MCF 10A (cell line): Measurements from ENCODE around the gene SLF1. TPM values are rescaled to one million over a fixed set of nuclear protein-coding genes. Genes with fewer than 3 reads are reported as not detected.

ENCODE experiments used
- BruUV-seq: library from RNA; stranded (reverse); fragments of 400-500 nt; replicated peaks from 2 replicates; lab custom pipeline; 2021; lab: Mats Ljungman, UMichigan
- CTCF ChIA-PET: fragments of 300-600 bp; sonication (Branson Sonifier 250); formaldehyde crosslinking; extraction: SDS; loops from one replicate; lab custom pipeline; 2021; ENCODE audit warnings: antibody characterized with exemption, inconsistent platforms; lab: Yijun Ruan, JAX
- POLR2A ChIA-PET: fragments of 300-600, 350-650 bp; sonication (Branson Sonifier 250); formaldehyde crosslinking; extraction: SDS; loops from one replicate; lab custom pipeline; 2020; ENCODE audit warnings: antibody characterized with exemption, inconsistent platforms; lab: Yijun Ruan, JAX
- DNase-seq: peaks from one replicate; pipeline ENCODE4 v3.0.0-alpha.2; 2018; ENCODE audit not compliant: unreplicated experiment
- H3K27ac Mint-ChIP-seq: one replicate; pipeline ENCODE4 v1.8.0; 2022; ENCODE audit warnings: mild to moderate bottlenecking, low read depth, mixed read lengths; ENCODE audit not compliant: unreplicated experiment
- H3K27me3 Mint-ChIP-seq: one replicate; pipeline ENCODE4 v1.8.0; 2022; ENCODE audit warnings: mixed read lengths; ENCODE audit not compliant: insufficient read depth, unreplicated experiment
- H3K36me3 Mint-ChIP-seq: one replicate; pipeline ENCODE4 v1.8.0; 2022; ENCODE audit warnings: mild to moderate bottlenecking, moderate library complexity, mixed read lengths; ENCODE audit not compliant: insufficient read depth, unreplicated experiment
- H3K4me1 Mint-ChIP-seq: one replicate; pipeline ENCODE4 v1.8.0; 2022; ENCODE audit warnings: mixed read lengths; ENCODE audit not compliant: insufficient read depth, unreplicated experiment
- H3K4me3 Mint-ChIP-seq: one replicate; pipeline ENCODE4 v1.8.0; 2022; ENCODE audit warnings: mild to moderate bottlenecking, moderate library complexity, mixed read lengths; ENCODE audit not compliant: unreplicated experiment
- H3K9me3 Mint-ChIP-seq: one replicate; pipeline ENCODE4 v1.8.0; 2022; ENCODE audit warnings: mixed read lengths; ENCODE audit not compliant: unreplicated experiment
- intact Hi-C: fragments of 100-400 bp; cut with micrococcal nuclease; formaldehyde crosslinking; loops from 2 replicates; pipeline ENCODE4 v1.14.1; 2022
- total RNA-seq: library from RNA; stranded (reverse); gene quantifications from 2 replicates; pipeline ENCODE4 v1.2.3, GENCODE V29; 2022
- TF ChIP-seq, protein P1 (sequence below): fragments of 200-600 bp; IDR thresholded peaks from one replicate; pipeline ENCODE4 v1.8.0; 2022; ENCODE audit warnings: antibody characterized with exemption, mild to moderate bottlenecking; ENCODE audit not compliant: unreplicated experiment

The SLF1 gene
- total RNA-seq, 1 experiment from 2014 or later, result 6.0 TPM

DNA sequence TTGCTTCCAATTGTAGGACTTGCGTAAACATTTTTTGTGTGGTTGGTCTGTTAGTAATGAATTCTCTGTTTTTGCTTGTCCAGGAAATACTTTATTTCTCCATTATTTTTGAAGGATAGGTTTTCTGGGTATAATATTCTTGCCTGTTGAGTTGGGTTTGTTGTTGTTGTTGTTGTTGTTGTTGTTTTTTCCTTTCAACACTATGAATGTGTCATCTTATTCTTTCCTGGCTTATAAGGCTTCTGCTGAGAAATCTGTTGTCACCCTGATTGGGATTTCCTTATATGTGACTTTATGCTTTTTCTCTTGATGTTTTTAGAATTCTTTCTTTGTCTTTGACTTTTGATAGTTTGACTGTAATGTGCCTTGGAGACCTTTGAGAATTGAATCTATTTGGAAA lies 39.8 kb downstream of the SLF1 start:
- DNase-seq, result no peak
- TF ChIP-seq, protein P1, sequence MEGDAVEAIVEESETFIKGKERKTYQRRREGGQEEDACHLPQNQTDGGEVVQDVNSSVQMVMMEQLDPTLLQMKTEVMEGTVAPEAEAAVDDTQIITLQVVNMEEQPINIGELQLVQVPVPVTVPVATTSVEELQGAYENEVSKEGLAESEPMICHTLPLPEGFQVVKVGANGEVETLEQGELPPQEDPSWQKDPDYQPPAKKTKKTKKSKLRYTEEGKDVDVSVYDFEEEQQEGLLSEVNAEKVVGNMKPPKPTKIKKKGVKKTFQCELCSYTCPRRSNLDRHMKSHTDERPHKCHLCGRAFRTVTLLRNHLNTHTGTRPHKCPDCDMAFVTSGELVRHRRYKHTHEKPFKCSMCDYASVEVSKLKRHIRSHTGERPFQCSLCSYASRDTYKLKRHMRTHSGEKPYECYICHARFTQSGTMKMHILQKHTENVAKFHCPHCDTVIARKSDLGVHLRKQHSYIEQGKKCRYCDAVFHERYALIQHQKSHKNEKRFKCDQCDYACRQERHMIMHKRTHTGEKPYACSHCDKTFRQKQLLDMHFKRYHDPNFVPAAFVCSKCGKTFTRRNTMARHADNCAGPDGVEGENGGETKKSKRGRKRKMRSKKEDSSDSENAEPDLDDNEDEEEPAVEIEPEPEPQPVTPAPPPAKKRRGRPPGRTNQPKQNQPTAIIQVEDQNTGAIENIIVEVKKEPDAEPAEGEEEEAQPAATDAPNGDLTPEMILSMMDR, result no peak
- ChIA-PET POLR2A (no interaction called here), CTCF (no interaction called here)
- no peaks in the 10 kb centered on the region for H3K27me3 Mint-ChIP-seq
- peaks cover 32% of the 10 kb centered on the region for H3K9me3 Mint-ChIP-seq
- intact Hi-C loops, result no loop called here
- no peak overlapping the region for H3K27ac Mint-ChIP-seq
- H3K4me1 Mint-ChIP-seq, result no peaks in the 10 kb centered on the region
- no TSS peak for BruUV-seq
- no peak overlapping the region for H3K4me3 Mint-ChIP-seq
- no peaks in the 10 kb centered on the region for H3K36me3 Mint-ChIP-seq

DNA sequence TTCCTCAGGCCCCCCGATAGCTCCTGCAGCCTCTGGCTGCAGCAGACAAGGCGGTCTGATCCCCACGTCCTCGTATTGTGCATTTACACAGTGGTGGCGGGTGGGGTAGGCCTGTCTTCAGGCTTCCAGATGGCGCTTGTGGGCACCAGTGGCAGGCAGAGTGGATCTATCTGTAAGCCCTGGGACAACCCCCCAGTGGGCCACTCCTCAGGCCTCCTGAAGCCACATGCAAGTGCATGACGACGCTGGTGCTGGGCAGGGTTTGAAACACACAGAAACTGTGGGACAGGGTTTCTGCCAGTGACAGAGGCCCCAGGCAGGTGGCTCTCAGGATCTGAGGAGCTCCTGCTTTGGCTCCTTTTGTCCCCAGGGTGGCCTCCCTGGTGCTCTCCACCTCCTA lies 42.0 kb downstream of the SLF1 start:
- H3K36me3 Mint-ChIP-seq, result peaks cover 5% of the 10 kb centered on the region
- DNase-seq, result no peak
- TF ChIP-seq, protein P1, result no peak
- no TSS peak for BruUV-seq
- intact Hi-C loops, result no loop called here
- no peak overlapping the region for H3K4me3 Mint-ChIP-seq
- POLR2A ChIA-PET, result no interaction called here
- CTCF ChIA-PET, result no interaction called here
- H3K27ac Mint-ChIP-seq, result no peak overlapping the region
- no peaks in the 10 kb centered on the region for H3K27me3 Mint-ChIP-seq
- peaks cover 30% of the 10 kb centered on the region for H3K9me3 Mint-ChIP-seq
- no peaks in the 10 kb centered on the region for H3K4me1 Mint-ChIP-seq

DNA sequence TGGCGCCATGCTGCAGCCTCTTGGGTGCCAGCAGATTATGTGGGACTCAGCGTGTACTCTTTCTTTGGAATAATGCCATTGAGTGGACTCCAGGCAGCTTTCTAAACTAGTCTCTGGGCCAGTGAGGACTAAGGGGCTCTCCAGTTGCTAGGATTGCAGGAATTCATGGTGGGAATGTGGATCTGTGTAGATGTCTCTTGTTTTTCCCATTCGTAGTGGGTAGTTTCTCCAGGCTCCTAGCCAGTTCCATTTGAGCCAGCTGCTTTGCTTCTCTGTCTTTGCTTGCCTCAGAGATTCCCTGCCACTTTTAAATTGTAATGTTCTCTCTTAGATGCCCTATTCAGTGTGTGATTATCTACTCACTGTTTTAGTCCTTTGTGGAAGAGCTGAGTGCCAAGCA lies 42.6 kb downstream of the SLF1 start:
- intact Hi-C loops, result no loop called here
- Mint-ChIP-seq H3K9me3 (peaks cover 26% of the 10 kb centered on the region), H3K36me3 (peaks cover 6% of the 10 kb centered on the region), H3K4me1 (no peaks in the 10 kb centered on the region), H3K27me3 (no peaks in the 10 kb centered on the region), H3K4me3 (no peak overlapping the region), H3K27ac (no peak overlapping the region)
- BruUV-seq, result no TSS peak
- POLR2A ChIA-PET, result no interaction called here
- TF ChIP-seq, protein P1, result no peak
- DNase-seq, result no peak
- CTCF ChIA-PET, result no interaction called here

DNA sequence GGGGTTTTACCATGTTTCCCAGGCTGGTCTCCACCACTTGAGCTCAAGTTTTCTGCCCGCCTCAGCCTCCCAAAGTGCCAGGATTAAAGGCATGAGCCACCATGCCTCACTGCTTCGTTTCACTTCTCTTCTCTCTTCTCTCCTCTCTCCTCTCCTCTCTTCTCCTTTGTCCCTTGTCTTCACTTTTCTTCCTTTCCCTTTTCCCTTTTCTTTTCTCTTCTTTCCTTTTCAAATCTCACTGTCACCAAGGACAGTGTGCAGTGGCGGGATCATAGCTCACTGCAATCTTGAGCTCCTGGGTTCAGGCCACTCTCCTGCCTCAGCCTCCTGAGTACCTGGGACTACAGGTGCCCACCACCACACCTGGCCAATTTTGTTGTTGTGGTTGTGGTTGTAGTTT lies 49.5 kb downstream of the SLF1 start:
- TF ChIP-seq, protein P1, result no peak
- intact Hi-C loops, result no loop called here
- ChIA-PET POLR2A (interaction anchor here (0.7 to 1.4 kb wide), 3 partner anchors 9 to 33 kb away, joined by 3 to 4 read pairs (median 4); no protein-coding TSS in a partner anchor), CTCF (interaction anchor here (1.4 kb wide), 1 partner anchor 130 kb away, joined by 4 read pairs; no protein-coding TSS in a partner anchor)
- DNase-seq, result no peak
- Mint-ChIP-seq H3K4me3 (no peak overlapping the region), H3K27ac (peak overlapping the region; percentile 11), H3K36me3 (peaks cover 12% of the 10 kb centered on the region), H3K4me1 (no peaks in the 10 kb centered on the region), H3K9me3 (no peaks in the 10 kb centered on the region), H3K27me3 (no peaks in the 10 kb centered on the region)
- BruUV-seq, result no TSS peak
